AML-193 (cell line): Measurements from ENCODE around the gene IRS2.

Source experiments
- DNase-seq, 2 experiments: peaks; one replicate each; lab custom pipeline; 2025; lab: John Stamatoyannopoulos, UW

Gene IRS2

DNA sequence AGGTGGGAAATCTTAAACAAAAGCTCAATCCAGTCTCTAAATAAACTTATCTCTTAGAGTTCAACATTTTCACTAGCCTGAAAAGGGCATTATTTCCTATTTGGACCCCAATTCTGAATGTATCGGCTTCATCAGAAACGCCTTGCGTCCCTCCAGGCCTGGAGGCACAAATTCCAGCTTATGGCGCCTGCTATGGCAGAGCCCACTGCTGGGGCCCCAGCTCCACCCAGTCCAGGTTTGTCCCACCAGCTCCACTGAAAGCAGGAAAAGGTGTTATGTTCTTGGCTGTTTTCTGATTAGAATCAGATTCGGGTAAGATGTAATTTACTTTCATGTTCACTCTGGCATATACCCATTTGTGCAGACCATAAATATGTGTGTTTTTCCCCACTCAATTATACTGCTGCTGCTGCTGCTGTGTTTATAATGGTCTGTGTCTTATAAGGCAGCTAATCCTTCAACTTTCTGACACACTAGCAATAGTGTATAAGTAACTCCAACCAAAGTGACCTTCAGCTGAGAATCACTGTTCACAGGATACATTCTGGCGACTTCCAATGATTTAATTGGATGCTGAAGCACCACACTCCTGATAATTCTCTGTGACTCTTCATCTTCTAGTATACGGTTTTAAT is 6.4 kb downstream of the IRS2 start:
- DNase-seq: no peak

DNA sequence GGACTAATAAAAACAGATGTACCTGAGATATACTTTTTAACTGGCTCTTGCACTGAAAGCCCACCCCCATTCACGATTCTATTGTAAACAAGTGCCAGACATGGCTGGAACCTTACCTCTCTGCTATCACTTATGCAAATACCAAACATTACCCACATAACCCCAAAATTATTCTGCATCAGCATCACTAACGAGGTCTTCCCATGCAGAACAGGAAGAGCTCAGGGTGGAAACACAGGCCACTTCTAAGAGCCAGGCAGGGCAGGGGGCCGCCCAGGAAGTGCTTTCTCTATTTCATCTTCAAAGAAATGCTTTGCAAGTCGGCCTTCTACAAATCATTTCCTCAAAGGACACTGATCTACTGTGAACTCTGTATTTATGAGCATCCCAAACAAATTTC is 7.3 kb downstream of the IRS2 start:
- DNase-seq: peak; percentile 51 to 52

DNA sequence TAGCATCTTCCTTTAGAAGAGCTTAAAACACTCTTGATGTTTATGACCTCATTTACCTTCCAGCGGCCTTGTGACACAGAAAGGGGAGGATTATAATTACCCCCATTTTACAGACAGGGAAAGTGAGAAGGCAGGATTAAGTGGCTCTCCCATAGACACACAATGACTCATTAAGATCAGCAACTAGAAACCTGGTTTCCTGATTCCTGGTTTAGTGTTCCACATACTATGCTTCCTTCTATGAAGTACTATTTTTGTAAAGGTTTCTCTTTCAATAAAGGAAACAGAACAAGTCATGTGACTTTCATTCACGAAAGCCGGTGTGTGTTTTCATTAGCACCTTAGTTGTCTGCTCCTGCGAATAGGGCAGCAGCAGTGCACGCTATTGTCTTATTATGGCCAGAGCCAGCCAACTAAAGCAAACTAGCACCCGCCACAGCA is 8.3 kb downstream of the IRS2 start:
- peak; percentile 29 to 33 for DNase-seq

DNA sequence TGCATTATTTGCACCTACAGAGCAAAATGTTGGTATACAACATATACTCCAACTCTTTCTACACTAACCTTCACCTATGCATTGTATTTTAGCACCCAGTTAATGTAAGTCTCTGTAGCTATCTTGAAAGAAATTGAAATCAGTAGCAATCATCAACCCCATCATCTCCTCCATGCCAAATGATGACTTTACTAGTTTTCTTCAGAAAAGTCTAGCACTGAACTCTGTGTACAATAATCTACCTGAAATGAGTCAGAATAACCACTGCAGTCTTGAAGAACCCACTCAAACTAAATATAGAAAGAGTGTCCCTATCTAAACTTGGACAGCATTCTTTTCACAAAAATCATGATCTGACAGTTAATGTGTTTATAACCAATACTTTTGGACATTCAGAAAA is 9.8 kb downstream of the IRS2 start:
- DNase-seq: no peak

DNA sequence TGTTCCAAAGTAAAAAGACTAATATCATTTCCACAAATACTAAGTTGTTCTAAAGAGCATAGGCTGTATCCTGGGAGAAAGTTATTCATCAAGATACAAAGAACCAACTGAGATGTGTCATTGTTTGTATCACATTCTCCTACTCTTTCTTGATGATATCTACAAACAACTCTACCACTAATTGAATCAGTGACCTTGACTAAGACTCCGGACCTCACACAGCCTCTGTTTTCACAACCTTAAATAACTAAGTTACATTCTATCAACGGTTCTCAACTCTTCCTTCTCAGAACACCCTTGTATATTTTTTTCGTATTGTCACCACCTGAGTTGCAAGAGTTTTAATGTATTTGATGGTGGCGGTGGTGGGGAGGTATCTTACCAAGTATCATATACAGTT is 12.6 kb downstream of the IRS2 start:
- DNase-seq: no peak

DNA sequence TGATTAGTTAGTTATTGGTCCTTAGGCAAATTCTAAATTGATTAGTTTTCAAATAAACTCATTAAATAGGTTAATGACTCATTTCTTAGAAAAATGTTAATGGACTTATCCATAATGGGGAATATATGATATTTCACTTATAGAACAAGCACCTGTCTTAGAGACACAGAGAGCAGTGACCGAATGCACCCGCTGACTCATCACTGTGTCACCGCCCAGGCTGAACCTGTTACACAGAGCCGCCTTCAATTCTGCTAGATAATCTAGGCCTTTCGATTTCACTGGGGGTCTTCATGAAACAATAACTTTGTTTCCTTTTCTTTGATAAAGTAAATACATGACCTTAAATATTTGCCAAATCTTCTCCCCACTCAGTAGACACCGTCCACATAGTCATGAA is 13.1 kb downstream of the IRS2 start:
- no peak for DNase-seq

DNA sequence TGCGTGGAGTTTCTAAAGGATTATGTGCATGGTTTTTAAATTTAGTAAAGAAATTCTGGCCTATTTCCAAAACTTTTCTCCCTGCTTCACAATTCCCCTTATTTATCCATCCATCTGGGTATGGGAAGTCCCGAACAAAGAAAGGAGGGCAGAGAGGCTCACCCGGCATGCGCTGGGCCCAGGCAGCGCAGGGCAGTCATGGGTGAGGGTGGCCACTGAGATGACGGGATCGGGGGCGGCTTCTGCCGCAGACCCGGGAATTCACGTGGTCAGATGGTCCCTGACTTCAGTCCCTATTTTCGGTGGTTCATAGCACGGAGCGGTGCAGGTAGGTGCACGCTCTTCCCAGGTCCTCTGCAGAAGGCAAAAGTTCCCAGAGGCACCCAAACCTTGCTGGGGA is 14.5 kb downstream of the IRS2 start:
- DNase-seq: no peak

DNA sequence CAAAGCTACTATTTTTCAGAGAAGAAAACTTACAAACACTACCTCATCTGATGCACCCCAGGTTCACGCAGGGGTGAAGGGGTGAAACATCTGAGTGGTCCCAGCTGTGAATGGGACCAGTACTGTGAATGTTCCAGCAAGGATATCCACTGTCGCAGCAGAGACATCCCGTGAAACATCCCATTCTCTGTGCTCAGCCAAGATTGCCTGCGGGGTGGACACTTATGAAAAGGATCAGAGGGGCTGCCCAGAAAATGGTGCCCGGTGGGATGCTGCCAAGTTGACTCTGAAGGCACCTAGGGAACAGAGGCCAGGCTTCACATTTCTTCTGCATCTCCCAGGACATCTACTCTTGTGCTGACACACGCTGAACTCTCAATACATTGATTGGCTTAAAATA is 15.9 kb downstream of the IRS2 start:
- DNase-seq: no peak

DNA sequence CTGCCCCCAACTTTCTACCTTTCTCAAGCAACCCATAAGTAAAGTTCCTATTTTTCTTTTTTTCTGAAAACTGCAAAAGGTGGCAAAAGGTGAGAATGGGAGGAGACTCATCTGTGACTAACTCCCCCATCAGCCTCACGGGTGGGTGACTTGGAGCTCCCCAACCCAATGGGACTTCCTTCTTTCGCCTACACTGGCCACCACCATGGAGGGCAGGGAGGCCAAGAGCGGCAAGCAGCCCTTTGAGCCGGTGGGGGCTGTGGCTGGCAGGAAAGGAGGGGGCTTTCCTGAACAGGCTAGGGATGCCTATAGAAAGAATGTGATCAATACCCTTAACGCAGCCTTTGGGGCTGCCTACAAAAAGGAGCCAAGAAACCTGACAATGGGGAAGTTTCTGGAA is 16.5 kb downstream of the IRS2 start:
- no peak for DNase-seq

DNA sequence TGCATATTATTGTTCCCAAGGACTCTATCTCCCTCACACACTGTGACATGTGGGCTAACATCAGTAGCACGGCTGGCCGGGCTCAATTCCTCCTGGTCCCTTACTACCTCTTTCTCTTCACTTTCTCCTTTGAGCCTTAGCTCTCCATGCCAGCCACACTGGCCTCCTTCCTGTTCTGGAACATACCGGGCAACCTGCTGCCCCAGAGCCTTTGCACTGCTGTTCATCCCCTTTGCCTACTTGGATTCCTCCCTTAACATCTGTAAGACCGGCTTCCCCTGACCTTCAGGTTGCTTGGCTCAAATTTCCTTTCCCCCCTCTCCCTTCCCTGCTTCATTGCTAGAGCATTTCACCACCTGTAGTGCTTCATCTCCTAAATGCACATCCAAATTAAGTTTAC is 17.1 kb downstream of the IRS2 start:
- DNase-seq: no peak

DNA sequence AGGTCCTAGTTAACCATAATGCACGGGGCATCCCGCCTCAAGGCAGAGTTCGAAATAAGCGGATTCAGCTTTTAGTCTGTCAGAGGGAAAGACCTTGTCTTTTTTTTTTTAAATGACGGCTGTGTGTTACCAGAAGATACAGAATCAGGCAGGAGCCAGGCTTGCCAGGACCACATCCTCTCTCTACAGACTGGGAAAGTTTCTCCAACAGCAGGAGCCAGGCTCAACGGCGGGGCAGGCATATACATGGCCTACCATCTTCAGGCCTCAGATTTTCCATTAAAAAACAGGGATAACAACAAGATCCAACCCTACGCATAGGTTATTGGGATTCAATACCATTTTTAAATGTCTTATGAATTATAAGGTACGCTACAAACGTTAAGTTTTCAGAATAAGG is 17.8 kb downstream of the IRS2 start:
- no peak for DNase-seq

DNA sequence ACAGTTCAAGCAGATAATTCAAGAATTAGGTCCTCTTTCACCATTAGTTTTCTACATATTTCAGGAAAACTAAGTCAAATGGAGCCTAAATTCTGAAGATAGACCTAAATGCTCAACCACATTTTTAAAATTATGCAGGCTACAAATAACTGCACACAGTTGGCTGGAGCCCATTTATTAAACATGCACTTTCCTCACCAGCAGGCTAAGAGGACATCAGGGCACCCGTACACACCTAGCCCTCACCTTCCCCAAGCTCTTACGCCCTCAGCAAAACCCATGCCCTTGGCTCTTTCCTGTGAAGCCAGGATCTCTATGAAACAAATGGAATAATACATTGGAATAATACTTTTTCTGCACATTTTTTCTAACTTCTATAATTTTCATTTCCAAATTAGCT is 18.2 kb downstream of the IRS2 start:
- no peak for DNase-seq

DNA sequence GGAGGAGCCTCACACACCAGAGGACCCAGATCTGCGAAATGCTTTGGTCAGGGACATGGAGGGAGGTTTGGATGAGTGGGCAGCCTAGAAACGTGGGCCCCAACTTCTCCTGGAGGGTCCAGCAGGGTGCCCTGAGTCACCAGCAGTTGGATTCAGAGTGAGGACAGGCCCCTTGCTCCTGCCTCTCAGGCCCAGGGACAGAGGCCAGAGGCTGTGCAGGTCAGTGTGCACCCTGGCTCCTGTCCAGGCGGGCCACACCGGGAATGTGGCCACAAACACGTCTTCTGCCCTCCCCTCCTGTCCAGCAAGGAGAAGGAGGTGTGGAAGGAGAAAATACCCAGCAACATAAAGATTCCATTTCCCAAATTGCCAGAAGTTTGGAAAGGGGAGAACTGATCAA is 19.4 kb downstream of the IRS2 start:
- DNase-seq: no peak

DNA sequence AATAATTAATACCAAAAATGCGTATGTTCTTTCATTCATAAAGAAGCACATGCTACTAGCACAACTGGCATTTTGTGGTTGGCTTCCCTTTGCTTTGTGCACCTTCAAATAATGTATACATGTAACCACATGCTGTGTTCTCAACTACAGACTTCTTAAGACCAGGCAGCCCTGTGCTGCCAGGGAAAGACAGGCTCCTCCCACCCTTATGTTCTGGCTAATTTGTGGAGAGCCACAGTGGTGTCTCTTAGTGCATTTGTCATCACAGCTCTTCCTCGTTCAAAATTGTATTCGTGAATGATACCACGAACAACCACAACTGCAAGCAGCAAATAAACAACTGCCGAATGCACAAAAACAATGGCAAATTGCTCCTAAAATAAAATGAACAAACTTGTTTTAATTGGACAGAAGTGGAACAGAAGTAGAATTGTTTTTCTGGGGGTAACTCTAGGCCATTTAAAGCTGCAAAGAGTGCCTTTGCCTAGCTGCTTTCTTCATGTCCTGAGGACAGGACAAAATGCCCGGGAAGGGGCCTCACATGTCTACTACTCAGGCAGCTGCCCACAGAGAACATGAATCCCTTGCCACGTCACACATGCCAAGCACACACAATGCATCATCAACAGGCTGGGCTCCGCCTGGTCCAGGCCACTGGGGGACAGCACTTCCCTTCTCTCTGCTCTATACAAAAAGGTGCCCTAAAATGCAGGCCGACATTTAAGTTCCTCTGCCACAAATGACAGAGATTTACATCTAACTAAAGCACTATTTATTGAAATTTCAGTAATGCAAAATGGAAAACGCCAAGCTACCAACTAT is 21.7 kb downstream of the IRS2 start:
- peak in 1 of 2 experiments; percentile 28 for DNase-seq

DNA sequence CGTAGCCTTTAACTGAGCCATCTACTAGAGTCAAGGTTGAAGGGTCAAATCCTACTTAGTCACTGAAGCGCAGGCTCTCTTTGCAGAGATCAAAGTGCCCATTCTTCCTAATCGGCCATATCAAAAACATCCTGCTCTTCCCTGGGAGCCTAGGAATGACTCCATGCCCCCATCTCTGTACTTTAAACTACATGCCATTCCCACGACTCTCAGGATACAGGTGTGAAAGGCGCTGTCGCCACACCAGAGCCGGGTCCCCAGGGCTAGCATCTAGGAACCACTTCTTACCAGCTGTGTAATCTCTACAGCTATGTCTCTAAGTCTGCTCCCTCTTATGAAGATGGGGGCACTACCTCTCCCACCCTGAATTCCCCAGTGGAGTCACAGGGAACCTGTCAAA is 22.3 kb downstream of the IRS2 start:
- no peak for DNase-seq

DNA sequence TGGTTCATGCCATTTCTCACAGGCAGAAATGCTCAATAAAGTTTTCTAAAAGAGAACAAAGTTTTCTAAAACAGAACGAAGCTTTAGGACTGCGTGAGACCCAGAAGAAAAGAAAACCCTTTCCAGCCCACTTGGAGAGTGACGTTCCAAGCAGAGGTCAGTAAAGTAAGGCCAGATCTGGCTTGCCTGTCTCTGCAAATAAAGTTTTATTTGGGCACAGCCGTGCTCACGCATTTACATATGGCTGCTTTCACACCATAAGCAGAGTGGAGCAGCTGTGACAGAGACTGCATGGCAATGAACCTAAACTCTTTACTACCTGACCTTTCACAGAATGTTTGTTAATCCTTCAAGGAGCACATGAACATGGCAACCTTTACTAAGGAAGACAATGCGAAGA is 23.6 kb downstream of the IRS2 start:
- no peak for DNase-seq

DNA sequence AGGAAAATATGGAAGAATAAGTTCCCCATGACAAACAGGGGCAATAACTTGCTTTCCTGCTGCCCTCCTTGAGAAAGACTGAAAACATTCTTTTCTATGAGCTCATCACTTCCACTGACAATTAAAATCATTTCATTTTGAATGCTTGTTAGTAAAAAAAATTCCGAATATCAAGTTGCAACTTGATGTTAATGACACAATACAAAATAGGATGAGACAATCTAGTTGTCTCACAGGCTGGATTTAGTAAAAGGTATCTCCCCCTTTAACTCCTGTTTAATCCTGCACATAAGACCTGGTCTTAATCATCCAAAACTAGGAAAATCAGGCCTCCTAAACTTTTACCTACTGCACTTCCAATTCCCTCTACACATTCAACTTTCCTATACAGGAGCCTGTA is 24.7 kb downstream of the IRS2 start:
- no peak for DNase-seq

DNA sequence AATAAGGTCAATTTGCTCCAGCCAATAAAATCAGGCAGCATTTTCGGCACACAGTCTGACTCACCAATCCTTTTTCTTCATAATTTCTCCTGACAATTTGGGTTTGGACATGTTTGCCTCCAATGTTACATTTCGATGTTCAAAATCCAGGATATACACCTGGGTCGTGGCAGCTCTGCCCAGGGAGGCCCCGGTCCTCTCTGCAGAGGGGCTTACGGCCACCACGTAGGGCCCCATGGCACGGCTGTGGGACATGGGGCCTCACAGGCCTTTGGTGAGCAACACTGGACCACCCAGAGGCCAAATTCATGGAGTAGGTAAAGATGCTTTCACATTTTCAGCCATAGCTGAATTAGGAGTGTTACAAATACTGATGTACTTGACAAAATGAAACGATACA is 25.4 kb downstream of the IRS2 start:
- no peak for DNase-seq

DNA sequence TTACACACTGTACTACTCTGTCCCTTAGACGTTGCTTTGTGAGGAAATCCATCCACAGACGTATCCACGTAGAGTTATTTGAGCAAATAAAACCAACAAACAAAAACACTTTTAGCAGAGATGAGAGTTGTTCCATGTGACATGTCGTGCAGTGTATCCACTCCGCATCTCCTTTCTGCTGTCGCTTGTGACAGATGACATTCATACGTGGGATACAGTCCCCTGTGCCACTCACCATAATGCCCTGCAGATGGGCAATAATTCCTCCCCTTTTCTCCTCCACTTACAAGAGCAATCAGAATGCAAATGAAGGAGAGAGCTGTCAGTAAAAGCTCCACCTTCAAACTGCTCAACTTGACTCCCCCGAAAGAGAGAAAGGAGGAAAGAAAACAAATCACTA is 26.0 kb downstream of the IRS2 start:
- no peak for DNase-seq

DNA sequence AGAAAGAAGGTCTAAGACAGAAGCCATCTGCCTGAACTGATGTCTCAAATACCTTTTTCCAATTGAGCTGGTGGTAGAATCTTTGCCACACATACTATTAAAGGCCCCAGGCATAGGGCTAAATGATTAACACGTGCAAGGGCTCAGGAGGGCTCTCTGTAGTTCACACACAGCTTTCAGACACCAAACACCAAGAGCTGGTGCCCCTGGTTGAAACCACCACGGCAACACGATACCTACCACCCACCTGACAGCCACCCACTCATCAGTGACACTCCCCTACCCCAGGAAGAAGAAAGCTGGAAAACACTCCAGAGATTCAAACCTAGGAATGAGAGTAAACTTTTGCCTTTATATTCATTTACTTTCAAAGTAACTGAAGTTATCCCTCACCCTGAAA is 26.8 kb downstream of the IRS2 start:
- no peak for DNase-seq

DNA sequence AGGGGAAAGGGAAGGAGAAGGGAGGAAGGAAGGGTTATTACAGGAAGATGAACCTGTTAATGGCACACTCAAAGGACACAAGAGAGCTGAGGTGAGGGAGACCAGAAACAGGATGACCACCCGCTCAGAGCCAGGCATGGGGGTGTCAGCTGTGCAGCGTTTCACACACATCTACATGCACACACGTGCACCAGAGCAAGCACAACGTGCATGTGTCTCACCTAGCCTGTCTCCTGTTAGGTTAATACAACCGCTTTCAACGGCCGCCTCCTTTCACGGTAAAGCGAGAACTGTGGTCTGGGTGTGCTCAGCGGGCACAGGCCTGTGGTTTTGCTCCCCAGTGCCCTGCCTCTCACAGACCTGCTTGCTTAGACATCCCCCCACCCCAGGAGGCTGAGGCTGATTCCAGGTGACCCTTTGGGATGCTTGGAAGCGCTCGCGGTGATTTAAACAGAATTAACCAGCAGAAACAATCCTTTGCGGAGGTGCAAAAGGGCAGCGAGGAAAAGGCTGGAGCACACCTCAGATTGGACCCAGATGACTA is 27.4 kb downstream of the IRS2 start:
- no peak for DNase-seq

DNA sequence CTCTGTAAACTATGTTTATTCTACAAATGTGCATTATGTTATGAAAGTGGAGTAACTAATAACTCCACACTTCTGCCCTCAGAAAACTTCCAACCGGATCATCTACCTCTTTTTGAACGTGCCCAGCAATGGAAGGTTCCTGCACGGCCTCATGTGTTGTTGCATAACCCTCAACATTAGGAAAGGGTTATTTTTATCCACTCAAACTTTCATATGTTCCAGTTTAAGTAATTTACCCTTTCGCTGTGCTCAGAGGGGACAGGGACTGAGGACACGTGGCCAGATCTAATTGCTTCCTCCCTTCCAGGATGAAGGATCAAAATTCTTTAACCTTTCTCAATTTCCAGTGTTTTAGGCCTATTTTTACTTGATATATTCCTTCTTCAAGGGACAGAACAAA is 29.6 kb downstream of the IRS2 start:
- DNase-seq: no peak

DNA sequence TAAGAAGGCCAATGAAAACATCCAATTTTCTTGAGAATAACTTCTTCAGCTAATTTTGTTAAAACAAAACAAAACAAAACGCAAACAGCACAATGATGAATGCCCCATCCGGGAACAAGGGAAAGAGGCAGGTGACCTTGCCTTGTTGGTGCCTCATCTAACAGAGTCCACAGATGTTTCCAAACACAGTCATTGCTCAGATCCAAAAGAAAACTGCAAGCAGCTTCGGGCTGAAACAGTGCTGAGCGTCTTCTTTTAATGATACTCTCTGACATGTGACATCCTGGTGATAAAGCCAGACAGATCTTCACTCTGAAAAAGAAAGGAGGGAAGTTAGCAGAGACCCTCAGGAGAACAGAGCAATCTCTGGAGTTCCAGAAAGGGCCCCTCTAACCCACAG is 30.4 kb downstream of the IRS2 start:
- DNase-seq: no peak

DNA sequence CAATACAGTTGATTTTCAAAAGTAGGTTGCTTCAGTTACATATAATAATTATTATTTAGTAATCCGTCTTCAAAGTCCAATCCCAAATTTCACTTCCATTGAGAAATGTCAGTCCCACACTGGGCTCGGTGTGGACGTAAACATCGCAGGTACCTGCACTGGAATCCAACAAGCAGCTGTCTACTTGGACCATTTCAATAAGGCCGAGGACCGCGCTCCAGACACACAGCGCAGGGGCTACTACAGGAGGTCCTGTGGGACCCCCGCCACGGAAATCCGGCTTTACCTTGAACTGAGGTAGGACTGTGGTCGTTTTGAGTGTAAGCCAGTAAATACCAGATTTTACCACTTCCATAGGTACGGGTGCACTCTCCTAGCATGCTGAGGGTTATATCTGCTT is 30.8 kb downstream of the IRS2 start:
- DNase-seq: no peak
